GM12873 (cell line): ENCODE measurements around the gene SGO2.

Experiments used
- TF ChIP-seq, protein P1 (sequence below): IDR thresholded peaks from 2 replicates; pipeline ENCODE4 v1.5.1; 2012; ENCODE audit warnings: low read depth, mild to moderate bottlenecking, moderate library complexity, low read length, control low read depth; ENCODE audit not compliant: insufficient read depth; ENCODE audit errors: missing control alignments

Gene SGO2

DNA sequence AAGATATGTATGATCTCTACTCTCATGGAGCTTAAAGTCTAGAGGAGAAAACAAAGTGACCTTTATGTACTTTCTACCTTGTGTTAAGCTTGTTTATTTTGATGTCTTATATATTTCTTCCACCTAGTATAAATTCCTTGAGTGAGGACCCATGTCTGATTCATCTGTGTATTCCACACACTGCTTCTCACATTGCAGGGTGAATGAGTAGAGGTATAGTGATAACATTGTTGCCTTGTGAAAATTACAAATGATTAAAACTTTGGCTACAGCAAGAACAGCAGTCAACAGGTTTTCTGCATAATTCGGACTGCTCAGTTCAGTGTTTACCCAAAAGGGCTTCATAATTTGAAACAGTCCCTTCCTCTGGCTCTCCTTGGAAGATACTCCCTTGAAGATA is 96.1 kb downstream of the SGO2 start:
- TF ChIP-seq, protein P1, sequence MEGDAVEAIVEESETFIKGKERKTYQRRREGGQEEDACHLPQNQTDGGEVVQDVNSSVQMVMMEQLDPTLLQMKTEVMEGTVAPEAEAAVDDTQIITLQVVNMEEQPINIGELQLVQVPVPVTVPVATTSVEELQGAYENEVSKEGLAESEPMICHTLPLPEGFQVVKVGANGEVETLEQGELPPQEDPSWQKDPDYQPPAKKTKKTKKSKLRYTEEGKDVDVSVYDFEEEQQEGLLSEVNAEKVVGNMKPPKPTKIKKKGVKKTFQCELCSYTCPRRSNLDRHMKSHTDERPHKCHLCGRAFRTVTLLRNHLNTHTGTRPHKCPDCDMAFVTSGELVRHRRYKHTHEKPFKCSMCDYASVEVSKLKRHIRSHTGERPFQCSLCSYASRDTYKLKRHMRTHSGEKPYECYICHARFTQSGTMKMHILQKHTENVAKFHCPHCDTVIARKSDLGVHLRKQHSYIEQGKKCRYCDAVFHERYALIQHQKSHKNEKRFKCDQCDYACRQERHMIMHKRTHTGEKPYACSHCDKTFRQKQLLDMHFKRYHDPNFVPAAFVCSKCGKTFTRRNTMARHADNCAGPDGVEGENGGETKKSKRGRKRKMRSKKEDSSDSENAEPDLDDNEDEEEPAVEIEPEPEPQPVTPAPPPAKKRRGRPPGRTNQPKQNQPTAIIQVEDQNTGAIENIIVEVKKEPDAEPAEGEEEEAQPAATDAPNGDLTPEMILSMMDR: no peak

DNA sequence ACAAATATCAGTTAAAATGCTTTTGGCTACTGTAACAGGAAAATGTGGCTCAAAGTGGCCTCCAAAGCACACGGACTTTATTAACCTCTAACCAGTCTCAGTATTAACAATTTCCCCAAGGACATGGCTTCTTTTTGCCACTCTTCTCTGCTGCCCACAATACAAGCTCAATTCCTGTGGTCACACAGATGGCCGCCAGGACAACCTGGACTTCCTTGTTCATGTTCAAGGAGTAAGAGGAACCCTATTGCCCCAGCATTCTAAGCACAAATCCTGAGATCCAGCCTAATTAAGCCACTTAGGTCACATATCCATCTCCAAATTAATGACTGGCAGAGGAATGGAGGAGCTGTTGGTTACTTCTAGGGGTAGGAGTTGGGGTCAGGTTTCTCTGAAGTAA is 98.0 kb downstream of the SGO2 start:
- TF ChIP-seq, protein P1: no peak

DNA sequence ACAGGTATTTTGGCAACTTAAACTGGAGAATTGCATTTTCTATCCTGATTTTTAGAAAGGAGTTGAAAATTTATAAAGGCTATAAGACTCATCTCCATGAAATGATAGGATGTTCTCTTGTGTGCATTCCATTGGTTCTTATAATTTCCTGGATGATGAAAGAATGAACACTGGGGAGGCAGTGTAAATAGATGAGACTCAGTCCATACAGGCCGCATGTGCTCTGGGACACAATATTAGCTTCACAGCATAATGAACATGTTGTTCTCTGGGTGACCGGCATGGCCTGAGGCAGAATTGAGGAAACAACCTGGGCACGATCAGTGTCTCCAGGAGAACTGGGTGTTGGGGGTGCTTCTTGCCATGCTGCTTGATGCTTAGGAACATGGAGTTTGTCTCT is 98.7 kb downstream of the SGO2 start:
- TF ChIP-seq, protein P1: no peak

DNA sequence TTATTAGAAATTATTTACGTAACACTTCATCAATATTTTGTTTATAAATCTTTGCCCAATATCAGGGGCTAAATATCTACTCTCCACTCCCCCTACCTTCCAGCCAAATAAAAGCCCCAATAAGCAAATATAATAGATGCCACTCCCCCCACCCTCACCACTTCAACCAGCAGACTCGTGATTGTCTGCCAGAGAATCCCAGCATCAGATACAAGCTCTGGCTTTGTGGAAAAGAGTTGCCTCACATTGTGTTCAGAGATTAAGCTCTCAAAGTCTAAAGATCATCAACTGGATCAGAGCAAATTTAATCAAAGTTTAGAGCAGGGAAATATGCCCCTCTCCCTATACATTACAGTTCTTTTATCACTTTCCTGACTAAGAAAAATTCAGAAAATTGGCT is 99.3 kb downstream of the SGO2 start:
- TF ChIP-seq, protein P1: no peak

DNA sequence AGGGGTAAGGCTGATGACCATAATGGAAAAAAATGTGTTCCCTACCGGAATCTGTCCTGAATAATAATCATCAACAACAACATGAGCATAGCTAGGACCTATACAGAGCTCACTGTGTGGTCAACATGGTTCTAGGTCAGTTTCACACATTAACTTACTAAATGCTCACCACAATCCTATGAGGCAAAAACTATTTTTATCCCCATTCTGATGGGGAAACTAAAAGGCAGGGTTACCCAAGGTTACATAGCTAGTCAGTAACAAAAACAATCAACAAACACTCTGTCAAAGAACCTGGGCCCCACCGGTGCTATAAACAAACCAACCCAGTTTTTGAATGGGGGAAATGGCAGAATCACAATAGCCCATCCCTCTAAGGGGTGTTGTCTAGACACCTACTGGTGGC is 100.0 kb downstream of the SGO2 start:
- TF ChIP-seq, protein P1: no peak

DNA sequence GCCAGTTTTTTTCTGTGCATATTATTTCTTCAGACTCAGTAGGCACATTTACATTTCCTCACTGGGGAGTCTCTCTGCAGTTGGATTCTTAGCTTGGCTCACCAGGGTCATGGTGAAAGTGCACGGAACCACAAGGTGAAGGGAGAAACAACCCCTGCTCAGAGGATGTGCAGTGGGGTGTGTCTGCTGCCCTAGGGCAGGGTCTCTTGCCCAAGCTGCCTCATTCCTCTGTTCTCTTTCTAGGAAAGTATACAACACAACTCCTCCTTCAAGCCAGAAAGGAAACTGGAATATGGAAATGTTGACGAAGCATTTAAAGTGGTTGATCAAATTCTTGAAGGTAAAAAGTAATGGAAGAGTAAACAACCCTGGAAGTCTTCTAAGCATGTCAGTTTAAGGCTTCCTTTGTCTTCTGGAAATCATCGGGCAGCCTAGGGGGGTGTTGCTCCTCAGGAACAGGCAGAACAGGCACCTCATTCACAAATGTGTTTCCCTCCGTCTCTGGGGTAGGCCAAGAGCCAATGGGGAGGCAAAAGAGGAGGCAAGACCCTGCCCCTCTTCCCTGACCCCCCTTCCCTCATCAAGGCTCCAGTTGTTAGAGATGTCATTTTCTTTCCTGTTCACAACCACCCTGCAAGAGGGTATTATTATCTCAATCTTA is 101.2 kb downstream of the SGO2 start:
- TF ChIP-seq, protein P1: no peak

DNA sequence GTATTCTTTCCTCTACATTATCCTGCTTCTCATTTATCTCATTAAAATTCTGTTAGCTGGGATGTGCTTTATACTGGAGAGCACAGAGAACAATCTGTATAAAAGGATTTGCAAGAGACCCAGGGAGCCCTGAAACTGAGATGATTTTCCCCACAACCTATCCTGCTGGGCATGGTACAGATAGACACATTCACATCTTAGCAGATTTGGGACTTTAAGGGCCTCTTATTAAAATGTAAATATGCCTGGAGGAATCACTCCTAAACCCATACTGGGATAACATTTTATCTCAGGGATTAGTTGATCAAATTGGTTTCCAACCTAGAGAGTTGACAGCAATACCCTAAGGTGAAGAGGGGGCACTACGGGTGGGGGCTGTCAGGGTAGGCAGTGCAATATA is 105.3 kb downstream of the SGO2 start:
- TF ChIP-seq, protein P1: no peak
